H1 (cell line): ENCODE results near the gene FADS3. TPM values are rescaled to one million over a fixed set of nuclear protein-coding genes. Genes with fewer than 3 reads are reported as not detected.

Experiments
- CTCF ChIA-PET: fragments of 300-600 bp; sonication (Branson Sonifier 250); formaldehyde crosslinking; loops from one replicate; lab custom pipeline; 2021; ENCODE audit not compliant: partially characterized antibody; lab: Charles Lee
- POLR2A ChIA-PET: fragments of 300-600 bp; sonication (Branson Sonifier 250); formaldehyde crosslinking; loops from one replicate; lab custom pipeline; 2021; ENCODE audit warnings: inconsistent platforms; ENCODE audit not compliant: partially characterized antibody; lab: Charles Lee
- DNase-seq, 2 experiments: peaks; one replicate each; pipeline versions ENCODE4 v3.0.0 to v3.0.0-alpha.2; 2010 to 2022; ENCODE audit warnings: low spot score in 2 of 2, low read depth in 1 of 2, mixed read lengths in 1 of 2
- FAIRE-seq: peaks from 2 replicates; lab custom pipeline; 2011; peaks lifted over from hg19 to GRCh38; lab: Jason Lieb, UNC
- H2AFZ ChIP-seq: 2 replicates; pipeline ENCODE4 v1.8.1; 2012; ENCODE audit warnings: low read length, inconsistent platforms
- H2AK5ac ChIP-seq: 2 replicates; pipeline ENCODE4 v1.6.1; 2013; ENCODE audit warnings: low read depth, low read length
- H2BK120ac ChIP-seq: replicated peaks from 2 replicates; pipeline ENCODE3; 2013; ENCODE audit warnings: low read depth, low read length, inconsistent platforms
- H2BK12ac ChIP-seq: 2 replicates; pipeline ENCODE4 v1.6.1; 2013; ENCODE audit warnings: low read depth, low read length
- H2BK15ac ChIP-seq: 2 replicates; pipeline ENCODE4 v1.6.1; 2013; ENCODE audit warnings: low read length
- H2BK20ac ChIP-seq: 2 replicates; pipeline ENCODE4 v1.6.1; 2013; ENCODE audit warnings: low read length
- H2BK5ac ChIP-seq: 2 replicates; pipeline ENCODE4 v1.6.1; 2013; ENCODE audit warnings: low read depth, low read length
- H3K14ac ChIP-seq: 2 replicates; pipeline ENCODE4 v1.6.1; 2013; ENCODE audit warnings: inconsistent platforms; ENCODE audit not compliant: insufficient read length
- H3K18ac ChIP-seq: 2 replicates; pipeline ENCODE4 v1.6.1; 2013; ENCODE audit warnings: low read length; ENCODE audit errors: extremely low read depth
- H3K23ac ChIP-seq: 2 replicates; pipeline ENCODE4 v1.6.1; 2013; ENCODE audit warnings: inconsistent platforms; ENCODE audit not compliant: insufficient read length
- H3K23me2 ChIP-seq: 2 replicates; pipeline ENCODE4 v1.6.1; 2013; ENCODE audit warnings: low read depth, low read length
- H3K27ac ChIP-seq: 2 replicates; pipeline ENCODE4 v1.6.1; 2011; ENCODE audit warnings: low read depth, low read length, inconsistent platforms
- H3K27me3 ChIP-seq, 4 experiments: replicated peaks in 1 of 4; 1 replicate in 1 of 4; 2 replicates in 3 of 4; pipeline versions ENCODE4 v1.6.1 to v1.8.1; 2011 to 2013; ENCODE audit warnings: low read length in 3 of 4, mild to moderate bottlenecking in 3 of 4, inconsistent platforms in 2 of 4, mixed read lengths in 2 of 4, moderate library complexity in 1 of 4; ENCODE audit not compliant: control insufficient read depth in 3 of 4, insufficient read depth in 3 of 4; ENCODE audit errors: extremely low read depth in 1 of 4
- H3K36me3 ChIP-seq, 4 experiments: 2 replicates each; pipeline versions ENCODE4 v1.6.1 to v1.8.1; 2011 to 2013; ENCODE audit warnings: mild to moderate bottlenecking in 4 of 4, low read length in 3 of 4, moderate library complexity in 2 of 4, control low read depth in 1 of 4, inconsistent platforms in 1 of 4; ENCODE audit not compliant: insufficient read depth in 4 of 4, control insufficient read depth in 2 of 4
- H3K4ac ChIP-seq: replicated peaks from 2 replicates; pipeline ENCODE3; 2013; ENCODE audit warnings: low read length, low read depth, mixed read lengths, inconsistent platforms; ENCODE audit not compliant: insufficient read length
- H3K4me1 ChIP-seq, 4 experiments: replicated peaks in 1 of 4; 1 replicate in 1 of 4; 2 replicates in 3 of 4; pipeline versions ENCODE4 v1.6.1 to v1.8.1; 2011 to 2013; ENCODE audit warnings: low read length in 3 of 4, inconsistent platforms in 2 of 4, mixed read lengths in 1 of 4; ENCODE audit not compliant: insufficient read depth in 4 of 4, control insufficient read depth in 3 of 4
- H3K4me2 ChIP-seq, 2 experiments: 2 replicates each; pipeline versions ENCODE4 v1.6.1 to v1.8.1; 2011 to 2013; ENCODE audit warnings: low read depth in 2 of 2, low read length in 2 of 2, control low read depth in 1 of 2, inconsistent platforms in 1 of 2, mild to moderate bottlenecking in 1 of 2; ENCODE audit not compliant: insufficient read depth in 1 of 2
- H3K4me3 ChIP-seq, 4 experiments: fragments of 200-600, 300-600 bp in 1 of 4; sonication (generic), shearing (Covaris generic), sonication (Bioruptor Twin) in 1 of 4; 2 replicates each; pipeline versions ENCODE4 v1.5.1 to v1.8.1; 2011 to 2016; ENCODE audit warnings: low read length in 4 of 4, low read depth in 3 of 4, control low read depth in 2 of 4, inconsistent platforms in 2 of 4, mild to moderate bottlenecking in 2 of 4, mixed read lengths in 1 of 4, moderate library complexity in 1 of 4; ENCODE audit not compliant: insufficient read depth in 2 of 4; ENCODE audit errors: extremely low read depth in 1 of 4
- H3K56ac ChIP-seq: replicated peaks from 2 replicates; pipeline ENCODE3; 2013; ENCODE audit warnings: low read depth, mild to moderate bottlenecking, mixed read lengths, low read length, inconsistent platforms; ENCODE audit not compliant: insufficient read length
- H3K79me1 ChIP-seq: 2 replicates; pipeline ENCODE4 v1.6.1; 2013; ENCODE audit warnings: low read depth, low read length, control low read depth
- H3K79me2 ChIP-seq, 2 experiments: 2 replicates each; pipeline versions ENCODE4 v1.6.1 to v1.8.1; 2012 to 2013; ENCODE audit warnings: low read length in 2 of 2, mild to moderate bottlenecking in 2 of 2, inconsistent platforms in 1 of 2; ENCODE audit not compliant: insufficient read depth in 2 of 2, control insufficient read depth in 1 of 2
- H3K9ac ChIP-seq, 4 experiments: replicated peaks in 1 of 4; 1 replicate in 1 of 4; 2 replicates in 3 of 4; pipeline versions ENCODE4 v1.6.1 to v1.8.1; 2011 to 2013; ENCODE audit warnings: low read depth in 3 of 4, low read length in 3 of 4, control low read depth in 2 of 4, mild to moderate bottlenecking in 2 of 4, moderate library complexity in 2 of 4, inconsistent platforms in 1 of 4; ENCODE audit errors: extremely low read depth in 1 of 4
- H3K9me3 ChIP-seq, 2 experiments: 2 replicates each; pipeline versions ENCODE4 v1.6.1 to v1.8.1; 2012 to 2013; ENCODE audit warnings: mild to moderate bottlenecking in 2 of 2, moderate library complexity in 2 of 2, control low read depth in 1 of 2, inconsistent platforms in 1 of 2, low read depth in 1 of 2, low read length in 1 of 2, mixed read lengths in 1 of 2; ENCODE audit not compliant: insufficient read depth in 2 of 2
- H4K20me1 ChIP-seq, 2 experiments: replicated peaks in 1 of 2; 2 replicates each; pipeline versions ENCODE3 to v1.8.1; 2011 to 2013; ENCODE audit warnings: inconsistent platforms in 2 of 2, low read length in 2 of 2, mild to moderate bottlenecking in 1 of 2; ENCODE audit not compliant: insufficient read depth in 2 of 2, control insufficient read depth in 1 of 2
- H4K5ac ChIP-seq: 2 replicates; pipeline ENCODE4 v1.6.1; 2013; ENCODE audit warnings: low read length, low read depth, mixed read lengths, inconsistent platforms; ENCODE audit not compliant: insufficient read length
- H4K8ac ChIP-seq: 2 replicates; pipeline ENCODE4 v1.8.0; 2013; ENCODE audit warnings: mild to moderate bottlenecking, moderate library complexity, low read length, inconsistent platforms; ENCODE audit not compliant: insufficient read depth; ENCODE audit errors: extremely low read depth
- H4K91ac ChIP-seq: replicated peaks from 2 replicates; pipeline ENCODE3; 2013; ENCODE audit warnings: low read length, mixed read lengths, inconsistent platforms; ENCODE audit not compliant: insufficient read length
- E2F6 ChIP-seq: IDR thresholded peaks from 2 replicates; pipeline ENCODE4 v1.6.1; 2012; ENCODE audit warnings: inconsistent platforms
- POLR2A ChIP-seq, 2 experiments: IDR thresholded peaks; 1 replicate in 1 of 2; 2 replicates in 1 of 2; pipeline ENCODE4 v1.6.1; 2011; ENCODE audit warnings: low read depth in 2 of 2, low read length in 2 of 2, mild to moderate bottlenecking in 2 of 2; ENCODE audit errors: control extremely low read depth in 1 of 2
- SAP30 ChIP-seq: fragments of 300-600 bp; sonication (generic); IDR thresholded peaks from 2 replicates; pipeline ENCODE4 v1.7.1; 2012; ENCODE audit warnings: low read length, moderate library complexity, mild to moderate bottlenecking, inconsistent platforms; ENCODE audit not compliant: insufficient read depth, insufficient replicate concordance
- SIRT6 ChIP-seq: IDR thresholded peaks from one replicate; pipeline ENCODE4 v1.7.1; 2012; ENCODE audit warnings: low read length, inconsistent platforms
- WGBS, 2 experiments: shearing (Covaris generic) in 1 of 2; methylation state at CpG; one replicate each; pipeline versions ENCODE4 v1.1.6 to v1.1.7; 2013 to 2015; ENCODE audit warnings: low lambda C conversion rate in 2 of 2, mixed read lengths in 2 of 2, inconsistent platforms in 1 of 2, low coverage in 1 of 2, missing lambda C conversion rate in 1 of 2; ENCODE audit not compliant: insufficient replicate concordance in 2 of 2, insufficient coverage in 1 of 2, insufficient read length in 1 of 2; ENCODE audit errors: extremely low coverage in 1 of 2, missing lambda C conversion rate in 1 of 2; 5-methylcytosine and 5-hydroxymethylcytosine counted together
- polyA plus RNA-seq, 7 experiments: library from polyadenylated mRNA; depleted of rRNA in 3 of 7; stranded (reverse) in 5 of 7; unstranded in 2 of 7; fragments of >200 nt in 5 of 7; fragments of 200-250 nt in 2 of 7; gene quantifications; 1 replicate in 5 of 7; 2 replicates in 1 of 7; 4 replicates in 1 of 7; pipeline versions ENCODE4 v1.2.1 to v1.2.3, GENCODE V29; 2011 to 2013; ENCODE audit warnings: missing spikeins in 2 of 7, mixed read lengths in 2 of 7
- total RNA-seq: library from RNA; stranded (reverse); fragmentation: NEBNext Ultra II Directional; extraction: Animal tissue kit (Norgen Biotek cat#: 25700); gene quantifications from 2 replicates; pipeline ENCODE4 v1.2.1, GENCODE V29; 2021

Gene FADS3
- total and polyA plus RNA-seq, 2 of the 8 experiments (the other 6 are each of a cell fraction or from before 2014, with no cell fraction given) = 43.8 to 76.3 TPM

- no peak for FAIRE-seq
- Histone ChIP-seq H3K14ac (no peak overlapping the region), H4K8ac (no peak overlapping the region), H4K5ac (no peak overlapping the region), H3K9ac (no peak overlapping the region), H3K18ac (no peak overlapping the region), H4K20me1 (peaks cover 11 to 38% of the 10 kb centered on the region in 2 experiments), H2BK15ac (no peak overlapping the region), H3K79me1 (peaks cover 11% of the 10 kb centered on the region), H3K36me3 (peaks cover 31 to 73% (median 62%) of the 10 kb centered on the region in 4 experiments), H3K27me3 (no peaks in the 10 kb centered on the region), H3K79me2 (no peaks in the 10 kb centered on the region), H4K91ac (no peak overlapping the region), H2AK5ac (no peak overlapping the region), H2BK120ac (no peak overlapping the region), H3K23ac (no peak overlapping the region), H2BK5ac (no peak overlapping the region), H3K56ac (no peak overlapping the region), H2AFZ (no peak overlapping the region), H2BK12ac (no peak overlapping the region), H3K27ac (no peak overlapping the region), H2BK20ac (no peak overlapping the region), H3K4me1 (no peaks in the 10 kb centered on the region), H3K4ac (no peak overlapping the region), H3K9me3 (no peaks in the 10 kb centered on the region), H3K4me2 (no peak overlapping the region), H3K23me2 (no peaks in the 10 kb centered on the region), H3K4me3 (no peak overlapping the region)
- TF ChIP-seq POLR2A (IDR thresholded peaks at IDR 0.05; ENCODE audit: control extremely low read depth in 1 of 2, low read depth in 2 of 2, low read length in 2 of 2) (peak in 1 of 2 experiments; percentile 20; a peak in 1 of 3 replicates), SIRT6 (no peak), SAP30 (no peak), E2F6 (no peak)
- no peak for DNase-seq
- WGBS, 2 experiments = 93% methylated on average over 14 of the region's 14 CpGs; no CpG with 5 or more reads in 1 of the 2 experiments
- CTCF ChIA-PET = interaction anchor here (0.9 to 2.2 kb wide), 4 partner anchors 12 to 58 kb away, joined by 3 to 8 read pairs (median 4); no protein-coding TSS in a partner anchor
- POLR2A ChIA-PET = interaction anchor here (1.1 to 2.8 kb wide), 6 partner anchors 8 to 55 kb away, joined by 3 to 7 read pairs (median 4); no protein-coding TSS in a partner anchor
Observed at GRCh38 chr11:61854966-61855714, 36.2 kb downstream of the FADS3 start.
